ENCODE measurements around the gene EFHB. TPM values are rescaled to one million over a fixed set of nuclear protein-coding genes. Genes with fewer than 3 reads are reported as not detected.
"Not testable (repeated sequence)": the region's sequence is repeated elsewhere in the genome, so short reads cannot be mapped to it uniquely, and the experiment has no call there.

EFHB gene
- total and polyA plus RNA-seq, 10 of the 15 experiments (the other 5 are each of a cell fraction or from before 2014, with no cell fraction given), result 0.12 to 0.95 (median 0.53) TPM; not detected in 3

GRCh38 chr3:19866751-19867347 is 67.2 kb downstream of the EFHB start:
- peak; percentile 96 for TF ChIP-seq RAD21 (IDR thresholded peaks at IDR 0.05; ENCODE audit: insufficient read depth, low read depth, low read length)
- no peak for TF ChIP-seq E2F4 (IDR thresholded peaks at IDR 0.05; ENCODE audit: low read depth, low read length)
- TF ChIP-seq SMC3 (IDR thresholded peaks at IDR 0.05; ENCODE audit: borderline replicate concordance, low read length), result peak; percentile 77; the same call in 1 of the 2 replicates
- TF ChIP-seq MTA3 (IDR thresholded peaks at IDR 0.05; ENCODE audit: borderline replicate concordance, low read length), result no peak
- no peak for TF ChIP-seq TARDBP (IDR thresholded peaks at IDR 0.05; ENCODE audit: borderline replicate concordance)
- TF ChIP-seq CTCF (IDR thresholded peaks at IDR 0.05 in 2 of 3, conservative IDR thresholded peaks at IDR 0.05 in 1 of 3; ENCODE audit: control insufficient read depth in 2 of 3, extremely low read depth in 1 of 3, insufficient read depth in 1 of 3, low read depth in 3 of 3, low read length in 3 of 3), result peak; percentile 67 to 79 (median 76)
- 0 out of 2 replicates have a peak, but pooled peaks have one; percentile 50 for TF ChIP-seq PKNOX1 (IDR thresholded peaks at IDR 0.05)
- peak; percentile 39; the same call in 1 of the 2 replicates for TF ChIP-seq FOXM1 (IDR thresholded peaks at IDR 0.05; ENCODE audit: low read depth, low read length)
- no peak for TF ChIP-seq KLF5 (IDR thresholded peaks at IDR 0.05; ENCODE audit: partially characterized antibody)
- TF ChIP-seq CBX5 (IDR thresholded peaks at IDR 0.05; ENCODE audit: low read depth), result 0 out of 2 replicates have a peak, but pooled peaks have one; percentile 29
- TF ChIP-seq YY1 (IDR thresholded peaks at IDR 0.05; ENCODE audit: low read depth, low read length), result peak; percentile 42; the same call in 1 of the 2 replicates
- TF ChIP-seq RB1 (IDR thresholded peaks at IDR 0.05; ENCODE audit: borderline replicate concordance), result no peak
- ATAC-seq, result peak; percentile 92
- DNase-seq (ENCODE audit: low read depth, low spot score), result peak; percentile 19
- peak; percentile 98 for FAIRE-seq
- Histone ChIP-seq H3K4me2 (ENCODE audit: control insufficient read depth, insufficient read depth) (no peak overlapping the region), H2AFZ (ENCODE audit: control insufficient read depth, low read depth, low read length) (no peak overlapping the region), H3K36me3 (ENCODE audit: control insufficient read depth in 2 of 2, insufficient read depth in 2 of 2, low read length in 1 of 2) (no peaks in the 10 kb centered on the region), H3K9ac (ENCODE audit: control insufficient read depth, insufficient read depth, low read length) (no peak overlapping the region), H3K4me1 (ENCODE audit: control insufficient read depth, insufficient read depth, low read length) (no peaks in the 10 kb centered on the region), H3K79me2 (ENCODE audit: control insufficient read depth, insufficient read depth, low read length) (no peaks in the 10 kb centered on the region), H3K27me3 (replicated peaks in 1 of 2; ENCODE audit: control insufficient read depth in 2 of 2, insufficient read depth in 2 of 2, low read length in 1 of 2) (no peaks in the 10 kb centered on the region), H3K9me3 (replicated peaks; ENCODE audit: control insufficient read depth, insufficient read depth, low read length) (no peaks in the 10 kb centered on the region), H3K4me3 (no peak overlapping the region), H3K27ac (ENCODE audit: control insufficient read depth, insufficient read depth) (no peak overlapping the region), H4K20me1 (ENCODE audit: control insufficient read depth, insufficient read depth) (no peaks in the 10 kb centered on the region)
- ChIA-PET POLR2A (interaction anchor here (0.6 kb wide), 1 partner anchor 110 kb away, joined by 4 read pairs; no protein-coding TSS in a partner anchor), RAD21 (ENCODE audit: unreplicated experiment) (interaction anchor here (0.8 to 2.6 kb wide), 9 partner anchors 233 to 1019 kb away, joined by 3 to 31 read pairs (median 4); no protein-coding TSS in a partner anchor), CTCF (interaction anchor here (0.6 to 4.8 kb wide), 35 partner anchors 8 to 1307 kb away, joined by 3 to 72 read pairs (median 4); no protein-coding TSS in a partner anchor), SMC1A (ENCODE audit: uncharacterized antibody, unreplicated experiment) (interaction anchor here (0.6 to 5.2 kb wide), 11 partner anchors 10 to 1019 kb away, joined by 3 to 53 read pairs (median 3); no protein-coding TSS in a partner anchor)
- in situ Hi-C loops (cut with MboI) (loop anchor here (5.0 to 25.0 kb wide), 4 partner anchors 322 to 1005 kb away; no protein-coding TSS in a partner anchor), intact Hi-C loops (cut with micrococcal nuclease; ENCODE audit: unreplicated experiment) (loop anchor here (1.0 to 10.0 kb wide), 8 partner anchors 325 to 1020 kb away; no protein-coding TSS in a partner anchor)
- no TSS peak for BruUV-seq (replicated peaks)
- 7% methylated on average over 7 of the region's 7 CpGs for WGBS (ENCODE audit: insufficient coverage, insufficient replicate concordance, low lambda C conversion rate, missing lambda C conversion rate)

- H2AFZ ChIP-seq (ENCODE audit: control insufficient read depth, low read depth, low read length); H3K27me3 ChIP-seq (replicated peaks in 1 of 2; ENCODE audit: control insufficient read depth in 2 of 2, insufficient read depth in 2 of 2, low read length in 1 of 2); DNase-seq (ENCODE audit: low read depth, low spot score); ATAC-seq; H3K9me3 ChIP-seq (replicated peaks; ENCODE audit: control insufficient read depth, insufficient read depth, low read length); H3K79me2 ChIP-seq (ENCODE audit: control insufficient read depth, insufficient read depth, low read length); H3K36me3 ChIP-seq (ENCODE audit: control insufficient read depth in 2 of 2, insufficient read depth in 2 of 2, low read length in 1 of 2); H3K27ac ChIP-seq (ENCODE audit: control insufficient read depth, insufficient read depth); BruUV-seq (replicated peaks); H3K4me3 ChIP-seq; POLR2A ChIA-PET; H3K4me2 ChIP-seq (ENCODE audit: control insufficient read depth, insufficient read depth); H3K4me1 ChIP-seq (ENCODE audit: control insufficient read depth, insufficient read depth, low read length); H3K9ac ChIP-seq (ENCODE audit: control insufficient read depth, insufficient read depth, low read length); FAIRE-seq; CTCF ChIA-PET; SMC1A ChIA-PET (ENCODE audit: uncharacterized antibody, unreplicated experiment); H4K20me1 ChIP-seq (ENCODE audit: control insufficient read depth, insufficient read depth); RAD21 ChIA-PET (ENCODE audit: unreplicated experiment); intact Hi-C loops (cut with micrococcal nuclease; ENCODE audit: unreplicated experiment): not testable (repeated sequence)
- in situ Hi-C loops (cut with MboI), result loop anchor here (25.0 kb wide), 1 partner anchor 993 kb away; no protein-coding TSS in a partner anchor
- 62% methylated on average over 7 of the region's 13 CpGs for WGBS (ENCODE audit: insufficient coverage, insufficient replicate concordance, low lambda C conversion rate, missing lambda C conversion rate)
These were observed 78.7 kb downstream of the EFHB start for GRCh38 chr3:19855318-19855717.

All from GM12878 (cell line).